SK-N-SH (cell line): ENCODE results near the gene IGF2. TPM values are rescaled to one million over a fixed set of nuclear protein-coding genes. Genes with fewer than 3 reads are reported as not detected.

ENCODE experiments used
- CTCF ChIA-PET: fragments of 300-600, 350-600 bp; formaldehyde crosslinking; extraction: SDS; loops from one replicate; lab custom pipeline; 2021; lab: Yijun Ruan, JAX
- POLR2A ChIA-PET: fragments of 350-600 bp; sonication (Branson Sonifier 250); formaldehyde crosslinking; extraction: SDS; loops from one replicate; lab custom pipeline; 2020; ENCODE audit warnings: antibody characterized with exemption, inconsistent platforms; lab: Yijun Ruan, JAX
- DNase-seq: peaks from one replicate; pipeline ENCODE4 v3.0.0; 2012
- H2AFZ ChIP-seq: fragments of 200-600 bp; sonication (generic); 2 replicates; pipeline ENCODE4 v1.8.1; 2016; ENCODE audit warnings: antibody characterized with exemption, mild to moderate bottlenecking, low read depth
- H3F3A ChIP-seq: fragments of 200-600 bp; sonication (generic); replicated peaks from 2 replicates; pipeline ENCODE3; 2016; ENCODE audit warnings: antibody characterized with exemption, mild to moderate bottlenecking; ENCODE audit not compliant: insufficient read depth
- H3K27ac ChIP-seq, 2 experiments: fragments of 200-500 bp in 1 of 2; fragments of 200-600 bp in 1 of 2; sonication (Bioruptor generic) in 1 of 2; sonication (generic), shearing (Covaris generic) in 1 of 2; 2 replicates each; pipeline versions ENCODE4 v1.5.1 to v1.6.1; 2014 to 2016; ENCODE audit warnings: low read depth in 2 of 2, inconsistent platforms in 1 of 2, low read length in 1 of 2, mild to moderate bottlenecking in 1 of 2, mixed read lengths in 1 of 2
- H3K27me3 ChIP-seq: fragments of 200-600 bp; sonication (generic), shearing (Covaris generic); 2 replicates; pipeline ENCODE4 v1.6.1; 2016; ENCODE audit warnings: mixed run types; ENCODE audit not compliant: insufficient read depth
- H3K36me3 ChIP-seq, 2 experiments: fragments of 200-500 bp in 1 of 2; fragments of 200-600 bp in 1 of 2; sonication (Bioruptor generic) in 1 of 2; sonication (generic) in 1 of 2; replicated peaks in 1 of 2; 2 replicates each; pipeline versions ENCODE3 to v1.5.1; 2014 to 2016; ENCODE audit warnings: low read length in 1 of 2, mild to moderate bottlenecking in 1 of 2; ENCODE audit not compliant: insufficient read depth in 2 of 2, control insufficient read depth in 1 of 2
- H3K4me1 ChIP-seq, 2 experiments: fragments of 200-500 bp in 1 of 2; fragments of 200-600 bp in 1 of 2; sonication (Bioruptor generic) in 1 of 2; sonication (generic), shearing (Covaris generic) in 1 of 2; 2 replicates each; pipeline versions ENCODE4 v1.5.1 to v1.6.1; 2014 to 2016; ENCODE audit warnings: low read depth in 1 of 2, low read length in 1 of 2, mixed run types in 1 of 2; ENCODE audit not compliant: insufficient read depth in 2 of 2, control insufficient read depth in 1 of 2
- H3K4me2 ChIP-seq: fragments of 200-600 bp; sonication (generic), shearing (Covaris generic); 2 replicates; pipeline ENCODE4 v1.6.1; 2017; ENCODE audit warnings: mixed run types
- H3K4me3 ChIP-seq, 2 experiments: fragments of 200-500 bp in 1 of 2; fragments of 200-600 bp in 1 of 2; sonication (Bioruptor generic) in 1 of 2; sonication (generic), shearing (Covaris generic) in 1 of 2; 2 replicates each; pipeline versions ENCODE4 v1.5.1 to v1.8.1; 2014 to 2016; ENCODE audit warnings: low read depth in 2 of 2, inconsistent platforms in 1 of 2, low read length in 1 of 2, mild to moderate bottlenecking in 1 of 2, mixed read lengths in 1 of 2, moderate library complexity in 1 of 2
- H3K79me2 ChIP-seq: fragments of 200-600 bp; sonication (generic); 2 replicates; pipeline ENCODE4 v1.8.1; 2017; ENCODE audit warnings: mild to moderate bottlenecking; ENCODE audit not compliant: insufficient read depth
- H3K9ac ChIP-seq: fragments of 200-600 bp; sonication (generic); 2 replicates; pipeline ENCODE4 v1.6.1; 2017; ENCODE audit warnings: mixed run types
- H3K9me2 ChIP-seq: fragments of 200-600 bp; sonication (generic); 2 replicates; pipeline ENCODE4 v1.6.1; 2017; ENCODE audit warnings: mixed run types
- H3K9me3 ChIP-seq: fragments of 200-600 bp; sonication (generic); 2 replicates; pipeline ENCODE4 v1.6.1; 2017; ENCODE audit warnings: mixed run types, mild to moderate bottlenecking, moderate library complexity
- H4K20me1 ChIP-seq: fragments of 200-600 bp; sonication (generic); 2 replicates; pipeline ENCODE4 v1.6.1; 2017; ENCODE audit warnings: mild to moderate bottlenecking, mixed run types; ENCODE audit not compliant: insufficient read depth
- CTCF ChIP-seq: fragments of 200-600 bp; sonication (generic); IDR thresholded peaks from 2 replicates; pipeline ENCODE4 v1.6.1; 2017; ENCODE audit warnings: antibody characterized with exemption, mild to moderate bottlenecking, moderate library complexity
- FOXM1 ChIP-seq: IDR thresholded peaks from 2 replicates; pipeline ENCODE4 v1.4.0; 2012; ENCODE audit warnings: low read depth, mild to moderate bottlenecking
- GATA2 ChIP-seq: sonication (generic); formaldehyde crosslinking; IDR thresholded peaks from 2 replicates; pipeline ENCODE4 v1.5.0; 2020; ENCODE audit warnings: mild to moderate bottlenecking, missing genetic modification reagents
- MAX ChIP-seq: IDR thresholded peaks from 2 replicates; pipeline ENCODE4 v1.4.0; 2012; ENCODE audit warnings: low read depth
- NFIC ChIP-seq: IDR thresholded peaks from 2 replicates; pipeline ENCODE4 v1.4.0; 2012; ENCODE audit warnings: borderline replicate concordance
- NRF1 ChIP-seq: IDR thresholded peaks from 2 replicates; pipeline ENCODE4 v1.6.1; 2012; ENCODE audit warnings: low read depth, mild to moderate bottlenecking, low read length
- PBX3 ChIP-seq: IDR thresholded peaks from 2 replicates; pipeline ENCODE4; 2012
- RAD21 ChIP-seq: IDR thresholded peaks from 2 replicates; pipeline ENCODE4 v1.6.1; 2012; ENCODE audit warnings: mild to moderate bottlenecking, low read length
- RFX5 ChIP-seq: IDR thresholded peaks from 2 replicates; pipeline ENCODE4 v1.6.1; 2012; ENCODE audit warnings: mild to moderate bottlenecking, improper control_type of control experiment, low read length
- SIN3A ChIP-seq: IDR thresholded peaks from 2 replicates; pipeline ENCODE4 v1.6.1; 2012; ENCODE audit warnings: low read depth, mild to moderate bottlenecking, low read length, moderate library complexity, borderline replicate concordance
- TAF1 ChIP-seq: IDR thresholded peaks from 2 replicates; pipeline ENCODE4 v1.6.1; 2012; ENCODE audit warnings: low read depth, mild to moderate bottlenecking, low read length, moderate library complexity, borderline replicate concordance
- TCF12 ChIP-seq: IDR thresholded peaks from 2 replicates; pipeline ENCODE4 v1.4.0; 2012
- USF1 ChIP-seq: IDR thresholded peaks from 2 replicates; pipeline ENCODE4 v1.4.0; 2012; ENCODE audit warnings: low read depth, borderline replicate concordance
- USF2 ChIP-seq: fragments of 150-350 bp; IDR thresholded peaks from 2 replicates; pipeline ENCODE4 v1.6.1; 2017; ENCODE audit warnings: antibody characterized with exemption, low read length, low read depth, borderline replicate concordance
- ZBTB33 ChIP-seq: IDR thresholded peaks from 2 replicates; pipeline ENCODE4 v1.4.0; 2012; ENCODE audit warnings: low read depth, borderline replicate concordance
- WGBS: methylation state at CpG from one replicate; pipeline ENCODE4 v1.1.6; 2017; ENCODE audit warnings: low lambda C conversion rate; 5-methylcytosine and 5-hydroxymethylcytosine counted together
- polyA plus RNA-seq, 3 experiments: library from polyadenylated mRNA; depleted of rRNA; stranded (reverse); fragments of >200 nt; gene quantifications; 2 replicates each; pipeline ENCODE4 v1.2.3, GENCODE V29; 2012
- TF ChIP-seq, protein P1 (sequence below): fragments of 150-350 bp; IDR thresholded peaks from 2 replicates; pipeline ENCODE4 v1.6.1; 2016; ENCODE audit warnings: mild to moderate bottlenecking, low read depth, low read length

The IGF2 gene
- polyA plus RNA-seq, 1 of the 3 experiments (the other 2 are of a cell fraction): 0.05 TPM

DNA sequence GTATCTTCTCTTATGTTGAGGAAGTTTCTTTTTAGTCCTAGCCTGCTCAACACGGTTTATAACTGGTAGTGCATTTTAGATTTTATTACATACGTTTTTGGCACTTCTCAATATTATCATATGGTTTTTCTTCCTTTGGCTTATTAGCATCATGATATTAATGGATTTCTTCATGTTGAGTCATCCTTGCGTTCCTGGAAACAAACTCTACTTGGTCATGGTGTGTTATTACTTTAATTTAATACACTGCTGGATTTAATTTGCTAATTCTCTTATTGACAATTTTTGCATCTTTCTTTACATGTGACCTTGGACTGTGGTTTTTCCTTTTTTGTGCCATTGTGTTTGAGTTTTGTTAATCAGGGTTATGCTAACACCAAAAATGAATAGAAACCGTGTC is 20.5 kb downstream of the IGF2 start:
- H3K9ac ChIP-seq: no peak overlapping the region
- no peaks in the 10 kb centered on the region for H3K79me2 ChIP-seq
- no peaks in the 10 kb centered on the region for H3K27me3 ChIP-seq
- ChIA-PET CTCF (no interaction called here), POLR2A (no interaction called here)
- no peak overlapping the region for H3K27ac ChIP-seq
- no peak overlapping the region for H3K4me3 ChIP-seq
- no peaks in the 10 kb centered on the region for H4K20me1 ChIP-seq
- TF ChIP-seq NRF1 (no peak), TCF12 (no peak), RFX5 (no peak), CTCF (no peak), USF2 (no peak), NFIC (no peak), MAX (no peak)
- TF ChIP-seq, protein P1, sequence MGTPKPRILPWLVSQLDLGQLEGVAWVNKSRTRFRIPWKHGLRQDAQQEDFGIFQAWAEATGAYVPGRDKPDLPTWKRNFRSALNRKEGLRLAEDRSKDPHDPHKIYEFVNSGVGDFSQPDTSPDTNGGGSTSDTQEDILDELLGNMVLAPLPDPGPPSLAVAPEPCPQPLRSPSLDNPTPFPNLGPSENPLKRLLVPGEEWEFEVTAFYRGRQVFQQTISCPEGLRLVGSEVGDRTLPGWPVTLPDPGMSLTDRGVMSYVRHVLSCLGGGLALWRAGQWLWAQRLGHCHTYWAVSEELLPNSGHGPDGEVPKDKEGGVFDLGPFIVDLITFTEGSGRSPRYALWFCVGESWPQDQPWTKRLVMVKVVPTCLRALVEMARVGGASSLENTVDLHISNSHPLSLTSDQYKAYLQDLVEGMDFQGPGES: no peak
- no peaks in the 10 kb centered on the region for H3K36me3 ChIP-seq
- H3K9me2 ChIP-seq: no peaks in the 10 kb centered on the region
- peaks cover 0 to 11% of the 10 kb centered on the region in 2 experiments; a peak in 1 of 4 replicates for H3K4me1 ChIP-seq
- 22% methylated on average over 4 of the region's 4 CpGs for WGBS
- H3K4me2 ChIP-seq: no peak overlapping the region
- no peaks in the 10 kb centered on the region for H3K9me3 ChIP-seq
- H3F3A ChIP-seq: no peaks in the 10 kb centered on the region
- no peak for DNase-seq
- H2AFZ ChIP-seq: no peak overlapping the region

GRCh38 chr11:2116680-2117079 is 22.5 kb downstream of the IGF2 start:
- Histone ChIP-seq H3F3A (no peaks in the 10 kb centered on the region), H3K4me1 (peaks cover 0 to 11% of the 10 kb centered on the region in 2 experiments; a peak in 1 of 4 replicates), H4K20me1 (no peaks in the 10 kb centered on the region), H3K36me3 (no peaks in the 10 kb centered on the region), H3K9me3 (no peaks in the 10 kb centered on the region), H3K79me2 (no peaks in the 10 kb centered on the region), H3K9ac (no peak overlapping the region), H3K27me3 (no peaks in the 10 kb centered on the region), H3K9me2 (no peaks in the 10 kb centered on the region), H3K27ac (no peak overlapping the region), H3K4me3 (no peak overlapping the region), H2AFZ (no peak overlapping the region), H3K4me2 (no peak overlapping the region)
- no peak for TF ChIP-seq RAD21
- no peak for TF ChIP-seq TAF1
- TF ChIP-seq ZBTB33: no peak
- TF ChIP-seq PBX3: no peak
- TF ChIP-seq SIN3A: no peak
- no peak for TF ChIP-seq USF1
- TF ChIP-seq FOXM1: no peak
- TF ChIP-seq GATA2 (CRISPR knock-in tag): no peak
- no peak for DNase-seq
- ChIA-PET POLR2A (no interaction called here), CTCF (interaction anchor here (1.3 to 1.4 kb wide), 2 partner anchors 80 to 234 kb away, joined by 5 to 6 read pairs; no protein-coding TSS in a partner anchor)
- WGBS: 29% methylated on average over 1 of the region's 1 CpG
